Measurements from ENCODE around the gene AGPAT3.

DNA sequence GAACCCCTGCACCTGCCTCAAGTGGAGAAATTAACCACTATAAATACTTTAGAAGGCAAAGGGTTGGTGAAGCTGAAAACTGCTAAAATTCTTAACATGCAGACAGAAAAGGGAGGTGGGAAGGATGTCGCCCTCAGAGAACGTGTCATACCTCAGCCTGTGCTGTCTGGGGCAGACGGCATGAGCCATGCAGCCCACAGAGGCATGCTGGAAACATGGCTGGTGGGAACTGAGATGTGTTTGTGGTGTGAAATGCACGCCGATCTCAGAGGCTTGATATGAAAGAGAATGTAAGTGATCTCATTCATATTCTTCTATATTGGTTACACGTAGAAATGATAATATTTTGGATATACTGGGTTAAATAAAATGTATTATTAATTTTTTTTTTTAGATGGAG is 16.3 kb downstream of the AGPAT3 start:
- TF ChIP-seq, protein P1, sequence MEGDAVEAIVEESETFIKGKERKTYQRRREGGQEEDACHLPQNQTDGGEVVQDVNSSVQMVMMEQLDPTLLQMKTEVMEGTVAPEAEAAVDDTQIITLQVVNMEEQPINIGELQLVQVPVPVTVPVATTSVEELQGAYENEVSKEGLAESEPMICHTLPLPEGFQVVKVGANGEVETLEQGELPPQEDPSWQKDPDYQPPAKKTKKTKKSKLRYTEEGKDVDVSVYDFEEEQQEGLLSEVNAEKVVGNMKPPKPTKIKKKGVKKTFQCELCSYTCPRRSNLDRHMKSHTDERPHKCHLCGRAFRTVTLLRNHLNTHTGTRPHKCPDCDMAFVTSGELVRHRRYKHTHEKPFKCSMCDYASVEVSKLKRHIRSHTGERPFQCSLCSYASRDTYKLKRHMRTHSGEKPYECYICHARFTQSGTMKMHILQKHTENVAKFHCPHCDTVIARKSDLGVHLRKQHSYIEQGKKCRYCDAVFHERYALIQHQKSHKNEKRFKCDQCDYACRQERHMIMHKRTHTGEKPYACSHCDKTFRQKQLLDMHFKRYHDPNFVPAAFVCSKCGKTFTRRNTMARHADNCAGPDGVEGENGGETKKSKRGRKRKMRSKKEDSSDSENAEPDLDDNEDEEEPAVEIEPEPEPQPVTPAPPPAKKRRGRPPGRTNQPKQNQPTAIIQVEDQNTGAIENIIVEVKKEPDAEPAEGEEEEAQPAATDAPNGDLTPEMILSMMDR (tag by site-specific recombination; IDR thresholded peaks at IDR 0.05) = no peak
- TF ChIP-seq, protein P2, sequence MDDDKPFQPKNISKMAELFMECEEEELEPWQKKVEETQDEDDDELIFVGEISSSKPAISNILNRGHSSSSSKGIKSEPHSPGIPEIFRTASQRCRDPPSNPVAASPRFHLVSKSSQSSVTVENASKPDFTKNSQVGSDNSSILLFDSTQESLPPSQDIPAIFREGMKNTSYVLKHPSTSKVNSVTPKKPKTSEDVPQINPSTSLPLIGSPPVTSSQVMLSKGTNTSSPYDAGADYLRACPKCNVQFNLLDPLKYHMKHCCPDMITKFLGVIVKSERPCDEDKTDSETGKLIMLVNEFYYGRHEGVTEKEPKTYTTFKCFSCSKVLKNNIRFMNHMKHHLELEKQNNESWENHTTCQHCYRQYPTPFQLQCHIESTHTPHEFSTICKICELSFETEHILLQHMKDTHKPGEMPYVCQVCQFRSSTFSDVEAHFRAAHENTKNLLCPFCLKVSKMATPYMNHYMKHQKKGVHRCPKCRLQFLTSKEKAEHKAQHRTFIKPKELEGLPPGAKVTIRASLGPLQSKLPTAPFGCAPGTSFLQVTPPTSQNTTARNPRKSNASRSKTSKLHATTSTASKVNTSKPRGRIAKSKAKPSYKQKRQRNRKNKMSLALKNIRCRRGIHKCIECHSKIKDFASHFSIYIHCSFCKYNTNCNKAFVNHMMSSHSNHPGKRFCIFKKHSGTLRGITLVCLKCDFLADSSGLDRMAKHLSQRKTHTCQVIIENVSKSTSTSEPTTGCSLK (tag by site-specific recombination; IDR thresholded peaks at IDR 0.05) = no peak
- TF ChIP-seq YY1 (tag by site-specific recombination; IDR thresholded peaks at IDR 0.05) = no peak
- no peak for TF ChIP-seq ZNF274 (IDR thresholded peaks at IDR 0.05; ENCODE audit: low read length)
- no peak for TF ChIP-seq ZNF274 (tag by site-specific recombination; IDR thresholded peaks at IDR 0.05; ENCODE audit: borderline replicate concordance)
- TF ChIP-seq SP2 (tag by site-specific recombination; IDR thresholded peaks at IDR 0.05) = no peak
- TF ChIP-seq, protein P3, sequence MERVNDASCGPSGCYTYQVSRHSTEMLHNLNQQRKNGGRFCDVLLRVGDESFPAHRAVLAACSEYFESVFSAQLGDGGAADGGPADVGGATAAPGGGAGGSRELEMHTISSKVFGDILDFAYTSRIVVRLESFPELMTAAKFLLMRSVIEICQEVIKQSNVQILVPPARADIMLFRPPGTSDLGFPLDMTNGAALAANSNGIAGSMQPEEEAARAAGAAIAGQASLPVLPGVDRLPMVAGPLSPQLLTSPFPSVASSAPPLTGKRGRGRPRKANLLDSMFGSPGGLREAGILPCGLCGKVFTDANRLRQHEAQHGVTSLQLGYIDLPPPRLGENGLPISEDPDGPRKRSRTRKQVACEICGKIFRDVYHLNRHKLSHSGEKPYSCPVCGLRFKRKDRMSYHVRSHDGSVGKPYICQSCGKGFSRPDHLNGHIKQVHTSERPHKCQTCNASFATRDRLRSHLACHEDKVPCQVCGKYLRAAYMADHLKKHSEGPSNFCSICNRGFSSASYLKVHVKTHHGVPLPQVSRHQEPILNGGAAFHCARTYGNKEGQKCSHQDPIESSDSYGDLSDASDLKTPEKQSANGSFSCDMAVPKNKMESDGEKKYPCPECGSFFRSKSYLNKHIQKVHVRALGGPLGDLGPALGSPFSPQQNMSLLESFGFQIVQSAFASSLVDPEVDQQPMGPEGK (tag by site-specific recombination; IDR thresholded peaks at IDR 0.05) = no peak
- TF ChIP-seq, protein P4, sequence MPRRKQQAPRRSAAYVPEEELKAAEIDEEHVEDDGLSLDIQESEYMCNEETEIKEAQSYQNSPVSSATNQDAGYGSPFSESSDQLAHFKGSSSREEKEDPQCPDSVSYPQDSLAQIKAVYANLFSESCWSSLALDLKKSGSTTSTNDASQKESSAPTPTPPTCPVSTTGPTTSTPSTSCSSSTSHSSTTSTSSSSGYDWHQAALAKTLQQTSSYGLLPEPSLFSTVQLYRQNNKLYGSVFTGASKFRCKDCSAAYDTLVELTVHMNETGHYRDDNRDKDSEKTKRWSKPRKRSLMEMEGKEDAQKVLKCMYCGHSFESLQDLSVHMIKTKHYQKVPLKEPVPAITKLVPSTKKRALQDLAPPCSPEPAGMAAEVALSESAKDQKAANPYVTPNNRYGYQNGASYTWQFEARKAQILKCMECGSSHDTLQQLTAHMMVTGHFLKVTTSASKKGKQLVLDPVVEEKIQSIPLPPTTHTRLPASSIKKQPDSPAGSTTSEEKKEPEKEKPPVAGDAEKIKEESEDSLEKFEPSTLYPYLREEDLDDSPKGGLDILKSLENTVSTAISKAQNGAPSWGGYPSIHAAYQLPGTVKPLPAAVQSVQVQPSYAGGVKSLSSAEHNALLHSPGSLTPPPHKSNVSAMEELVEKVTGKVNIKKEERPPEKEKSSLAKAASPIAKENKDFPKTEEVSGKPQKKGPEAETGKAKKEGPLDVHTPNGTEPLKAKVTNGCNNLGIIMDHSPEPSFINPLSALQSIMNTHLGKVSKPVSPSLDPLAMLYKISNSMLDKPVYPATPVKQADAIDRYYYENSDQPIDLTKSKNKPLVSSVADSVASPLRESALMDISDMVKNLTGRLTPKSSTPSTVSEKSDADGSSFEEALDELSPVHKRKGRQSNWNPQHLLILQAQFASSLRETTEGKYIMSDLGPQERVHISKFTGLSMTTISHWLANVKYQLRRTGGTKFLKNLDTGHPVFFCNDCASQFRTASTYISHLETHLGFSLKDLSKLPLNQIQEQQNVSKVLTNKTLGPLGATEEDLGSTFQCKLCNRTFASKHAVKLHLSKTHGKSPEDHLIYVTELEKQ (tag by site-specific recombination; IDR thresholded peaks at IDR 0.05; ENCODE audit: borderline replicate concordance) = no peak
- TF ChIP-seq, protein P5, sequence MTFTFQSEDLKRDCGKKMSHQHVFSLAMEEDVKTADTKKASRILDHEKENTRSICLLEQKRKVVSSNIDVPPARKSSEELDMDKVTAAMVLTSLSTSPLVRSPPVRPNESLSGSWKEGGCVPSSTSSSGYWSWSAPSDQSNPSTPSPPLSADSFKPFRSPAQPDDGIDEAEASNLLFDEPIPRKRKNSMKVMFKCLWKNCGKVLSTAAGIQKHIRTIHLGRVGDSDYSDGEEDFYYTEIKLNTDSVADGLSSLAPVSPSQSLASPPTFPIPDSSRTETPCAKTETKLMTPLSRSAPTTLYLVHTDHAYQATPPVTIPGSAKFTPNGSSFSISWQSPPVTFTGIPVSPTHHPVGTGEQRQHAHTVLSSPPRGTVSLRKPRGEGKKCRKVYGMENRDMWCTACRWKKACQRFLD (tag by site-specific recombination; IDR thresholded peaks at IDR 0.05) = no peak
- TF ChIP-seq ZNF777 (tag by site-specific recombination; IDR thresholded peaks at IDR 0.05; ENCODE audit: borderline replicate concordance) = no peak
- TF ChIP-seq TCF7L2 (IDR thresholded peaks at IDR 0.05; ENCODE audit: borderline replicate concordance, low read depth, low read length) = no peak
- no peak for TF ChIP-seq ZNF555 (tag by site-specific recombination; conservative IDR thresholded peaks at IDR 0.05)
